Measurements from ENCODE around the gene NKX2-2. TPM values are rescaled to one million over a fixed set of nuclear protein-coding genes. Genes with fewer than 3 reads are reported as not detected.

NKX2-2 gene
- polyA plus RNA-seq (2012; ENCODE audit: insufficient read depth, insufficient read length) = 0.61 TPM

GRCh38 chr20:21513881-21514540 lies at the start of gene NKX2-2:
Gene NKX2-2, minus strand, starts transcription at chr20:21514064. Its CDS starts 395 bp downstream, at chr20:21513669.
- H3K4me3 ChIP-seq (ENCODE audit: low read length) = peak within 1 kb of the TSS; percentile 53

GRCh38 chr20:21562656-21563055 lies 48.8 kb upstream of the NKX2-2 start:
- no peak for DNase-seq (ENCODE audit: low read depth, low spot score)
- H3K4me3 ChIP-seq (ENCODE audit: low read length) = no peak overlapping the region

More at GRCh38 chr20:21513881-21514540, at the start of gene NKX2-2:
- DNase-seq (ENCODE audit: low read depth, low spot score) = no peak

GRCh38 chr20:21559305-21559704 lies 45.4 kb upstream of the NKX2-2 start:
- no peak for DNase-seq (ENCODE audit: low read depth, low spot score)
- H3K4me3 ChIP-seq (ENCODE audit: low read length) = no peak overlapping the region

- H3K4me3 ChIP-seq (ENCODE audit: low read length) = no peak overlapping the region
- DNase-seq (ENCODE audit: low read depth, low spot score) = no peak
These were observed 43.6 kb upstream of the NKX2-2 start for GRCh38 chr20:21557241-21558020.

- H3K4me3 ChIP-seq (ENCODE audit: low read length) = no peak overlapping the region
- no peak for DNase-seq (ENCODE audit: low read depth, low spot score)
These were observed 42.5 kb upstream of the NKX2-2 start for GRCh38 chr20:21556398-21556797.

- H3K4me3 ChIP-seq (ENCODE audit: low read length) = no peak overlapping the region
These were observed 41.7 kb upstream of the NKX2-2 start for GRCh38 chr20:21555470-21556120.

GRCh38 chr20:21554985-21555384 lies 41.1 kb upstream of the NKX2-2 start:
- no peak for DNase-seq (ENCODE audit: low read depth, low spot score)
- H3K4me3 ChIP-seq (ENCODE audit: low read length) = no peak overlapping the region

More at GRCh38 chr20:21555470-21556120, 41.7 kb upstream of the NKX2-2 start:
- DNase-seq (ENCODE audit: low read depth, low spot score) = no peak

GRCh38 chr20:21554376-21554890 lies 40.6 kb upstream of the NKX2-2 start:
- no peak for DNase-seq (ENCODE audit: low read depth, low spot score)
- no peak overlapping the region for H3K4me3 ChIP-seq (ENCODE audit: low read length)

GRCh38 chr20:21550587-21550986 lies 36.7 kb upstream of the NKX2-2 start:
- no peak for DNase-seq (ENCODE audit: low read depth, low spot score)
- no peak overlapping the region for H3K4me3 ChIP-seq (ENCODE audit: low read length)

GRCh38 chr20:21548390-21549035 lies 34.6 kb upstream of the NKX2-2 start:
- peak overlapping the region; percentile 41 for H3K4me3 ChIP-seq (ENCODE audit: low read length)
- DNase-seq (ENCODE audit: low read depth, low spot score) = peak; percentile 98

- no peak overlapping the region for H3K4me3 ChIP-seq (ENCODE audit: low read length)
- DNase-seq (ENCODE audit: low read depth, low spot score) = peak; percentile 90
These were observed 32.5 kb upstream of the NKX2-2 start for GRCh38 chr20:21546355-21546754.

GRCh38 chr20:21539512-21539911 lies 25.6 kb upstream of the NKX2-2 start:
- no peak overlapping the region for H3K4me3 ChIP-seq (ENCODE audit: low read length)
- no peak for DNase-seq (ENCODE audit: low read depth, low spot score)

- H3K4me3 ChIP-seq (ENCODE audit: low read length) = no peak overlapping the region
These were observed 21.0 kb upstream of the NKX2-2 start for GRCh38 chr20:21534886-21535285.

GRCh38 chr20:21534453-21534852 lies 20.6 kb upstream of the NKX2-2 start:
- no peak overlapping the region for H3K4me3 ChIP-seq (ENCODE audit: low read length)
- DNase-seq (ENCODE audit: low read depth, low spot score) = no peak

More at GRCh38 chr20:21534886-21535285, 21.0 kb upstream of the NKX2-2 start:
- no peak for DNase-seq (ENCODE audit: low read depth, low spot score)

- no peak for DNase-seq (ENCODE audit: low read depth, low spot score)
- H3K4me3 ChIP-seq (ENCODE audit: low read length) = no peak overlapping the region
These were observed 16.0 kb upstream of the NKX2-2 start for GRCh38 chr20:21529863-21530262.

GRCh38 chr20:21528870-21529269 lies 15.0 kb upstream of the NKX2-2 start:
- no peak for DNase-seq (ENCODE audit: low read depth, low spot score)
- no peak overlapping the region for H3K4me3 ChIP-seq (ENCODE audit: low read length)

- H3K4me3 ChIP-seq (ENCODE audit: low read length) = no peak overlapping the region
- DNase-seq (ENCODE audit: low read depth, low spot score) = no peak
These were observed 14.0 kb upstream of the NKX2-2 start for GRCh38 chr20:21527908-21528307.

- H3K4me3 ChIP-seq (ENCODE audit: low read length) = no peak overlapping the region
- DNase-seq (ENCODE audit: low read depth, low spot score) = no peak
These were observed 12.9 kb upstream of the NKX2-2 start for GRCh38 chr20:21526776-21527175.

GRCh38 chr20:21523895-21524294 lies 10.0 kb upstream of the NKX2-2 start:
- no peak overlapping the region for H3K4me3 ChIP-seq (ENCODE audit: low read length)
- no peak for DNase-seq (ENCODE audit: low read depth, low spot score)
